ENCODE data around the gene SLC27A5.
"Not testable (repeated sequence)": the region's sequence is repeated elsewhere in the genome, so short reads cannot be mapped to it uniquely, and the experiment has no call there.

SLC27A5 gene

DNA sequence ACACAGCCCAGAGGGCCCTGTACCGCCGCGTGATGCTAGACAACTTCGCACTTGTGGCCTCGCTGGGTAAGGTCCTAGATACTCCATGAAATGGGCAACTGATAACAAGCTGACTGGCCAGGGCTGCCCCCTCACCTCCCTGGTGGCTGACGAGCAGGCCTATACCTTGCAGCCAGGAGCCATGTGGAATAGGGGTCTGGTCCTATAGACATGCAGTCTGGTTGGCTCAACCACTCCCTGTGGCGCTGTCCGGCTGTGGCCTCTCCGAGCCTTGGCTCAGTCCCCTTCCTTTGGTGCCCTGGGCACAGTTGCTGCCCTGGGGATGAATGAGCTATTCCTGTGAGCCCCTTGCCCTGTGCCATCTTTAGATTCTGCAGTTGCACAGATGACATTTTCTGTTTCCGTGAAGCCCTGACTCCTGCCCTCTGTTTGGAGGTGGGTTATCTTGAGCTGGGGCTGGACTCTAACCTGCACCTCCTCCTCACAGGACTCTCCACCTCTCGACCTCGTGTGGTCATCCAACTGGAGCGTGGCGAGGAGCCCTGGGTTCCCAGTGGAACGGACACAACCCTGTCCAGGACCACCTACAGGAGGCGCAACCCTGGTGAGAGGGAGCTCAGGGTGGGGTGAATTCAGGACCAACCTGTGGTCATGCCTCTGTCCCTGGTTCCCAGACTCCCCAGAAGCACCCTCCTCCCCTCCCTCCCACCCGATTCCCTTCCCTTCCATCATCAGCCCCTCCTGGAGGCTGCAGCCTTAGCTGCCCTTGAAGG, 42.4 kb downstream of the SLC27A5 start:
- no peak for DNase-seq (ENCODE audit: low read depth in 2 of 2)

DNA sequence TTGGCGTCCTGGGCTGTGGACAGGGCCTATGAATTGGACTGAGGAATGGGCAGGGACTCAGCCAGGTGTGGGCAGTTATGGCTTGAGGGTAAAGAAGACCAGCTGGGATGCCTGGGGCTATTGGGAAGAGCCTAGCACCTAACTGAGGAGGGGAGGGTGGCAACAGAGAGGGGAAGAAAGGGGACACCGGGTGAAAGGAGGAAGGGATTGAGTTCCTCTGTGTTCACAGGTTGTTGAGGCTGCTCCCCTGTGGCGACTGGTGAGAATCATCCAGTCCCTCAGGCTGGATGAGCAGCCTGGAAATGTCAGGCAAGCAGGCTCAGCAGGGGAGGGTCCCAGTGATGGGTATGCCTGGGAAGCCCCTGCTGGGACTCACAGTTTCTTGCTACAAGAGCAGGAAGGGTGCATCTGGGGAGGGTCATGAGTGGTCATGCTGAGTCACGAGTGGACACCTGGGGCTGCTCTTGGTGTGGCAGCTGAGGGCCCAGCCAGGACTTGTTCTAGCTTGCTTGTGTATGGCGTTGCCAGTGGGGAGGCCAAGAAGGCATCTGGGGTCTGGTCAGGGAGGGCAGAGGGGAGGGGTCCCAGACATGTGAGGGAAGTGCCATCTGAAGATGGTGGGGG, 43.5 kb downstream of the SLC27A5 start:
- DNase-seq (ENCODE audit: low read depth in 2 of 2): no peak

GRCh38 chr19:58466760-58467589, 44.8 kb downstream of the SLC27A5 start, which contains the start of gene ZNF324:
Gene ZNF324 (plus strand): TSS chr19:58467080. CDS start chr19:58469186, 2,106 bp downstream.
- peak; percentile 89 to 91 for DNase-seq (ENCODE audit: low read depth in 2 of 2)

DNA sequence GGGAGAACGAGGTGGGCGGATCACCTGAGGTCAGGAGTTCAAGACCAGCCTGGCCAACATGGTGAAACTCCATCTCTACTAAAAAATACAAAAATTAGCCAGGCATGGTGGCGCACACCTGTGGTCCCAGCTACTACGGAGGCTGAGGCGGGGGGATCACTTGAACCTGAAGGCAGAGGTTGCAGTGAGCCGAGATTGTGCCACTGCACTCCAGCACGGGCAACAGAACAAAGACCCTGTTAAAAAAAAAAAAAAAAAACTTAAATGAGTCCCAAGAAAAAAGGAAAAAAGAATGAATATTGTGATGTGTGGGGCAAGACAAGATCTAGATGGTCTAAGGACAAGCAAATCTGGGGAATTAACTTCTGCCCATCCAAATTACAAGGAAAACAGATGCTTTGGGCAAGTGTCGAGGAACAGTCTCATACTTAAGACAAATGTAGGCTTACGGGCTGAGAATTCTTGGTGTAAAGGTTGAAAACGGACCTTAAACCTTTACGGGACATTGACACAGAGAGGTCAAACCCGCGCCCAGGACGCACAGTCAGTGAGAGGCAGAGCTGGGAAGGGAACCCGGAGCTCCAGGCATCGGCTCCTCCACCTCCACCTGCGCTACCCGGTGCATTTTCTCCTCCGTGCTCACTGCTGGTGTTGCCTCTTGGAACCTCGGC, 45.6 kb downstream of the SLC27A5 start:
- DNase-seq (ENCODE audit: low read depth in 2 of 2): no peak

DNA sequence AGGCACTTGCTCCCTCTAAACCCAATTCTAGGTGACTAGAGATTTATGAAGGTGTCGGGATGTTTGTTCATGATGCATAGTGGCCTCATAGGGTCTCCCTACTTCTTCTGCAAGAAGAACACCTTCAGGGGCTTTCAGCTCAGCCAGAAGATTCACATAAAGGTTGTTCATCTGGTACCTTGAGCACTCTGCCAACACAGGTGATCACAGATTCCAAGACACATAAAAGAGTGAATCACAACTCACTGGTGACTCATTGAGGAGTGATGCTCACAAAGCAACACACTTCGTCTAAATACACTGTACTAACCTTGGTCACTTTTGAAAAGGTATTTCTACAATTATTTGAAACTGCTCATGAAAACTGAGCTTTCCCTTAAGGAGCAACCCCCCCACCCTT, 51.8 kb downstream of the SLC27A5 start:
- no peak for DNase-seq (ENCODE audit: low read depth in 2 of 2)

DNA sequence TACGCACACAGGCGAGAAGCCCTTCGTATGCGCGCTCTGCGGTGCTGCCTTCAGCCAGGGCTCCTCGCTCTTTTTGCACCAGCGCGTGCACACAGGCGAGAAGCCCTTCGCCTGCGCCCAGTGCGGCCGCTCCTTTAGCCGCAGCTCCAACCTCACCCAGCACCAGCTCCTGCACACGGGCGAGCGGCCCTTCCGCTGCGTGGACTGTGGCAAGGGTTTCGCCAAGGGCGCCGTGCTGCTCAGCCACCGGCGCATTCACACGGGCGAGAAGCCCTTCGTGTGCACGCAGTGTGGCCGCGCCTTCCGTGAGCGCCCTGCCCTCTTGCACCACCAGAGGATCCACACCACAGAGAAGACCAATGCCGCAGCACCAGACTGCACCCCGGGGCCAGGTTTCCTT, 55.7 kb downstream of the SLC27A5 start:
- no peak for DNase-seq (ENCODE audit: low read depth in 2 of 2)

DNA sequence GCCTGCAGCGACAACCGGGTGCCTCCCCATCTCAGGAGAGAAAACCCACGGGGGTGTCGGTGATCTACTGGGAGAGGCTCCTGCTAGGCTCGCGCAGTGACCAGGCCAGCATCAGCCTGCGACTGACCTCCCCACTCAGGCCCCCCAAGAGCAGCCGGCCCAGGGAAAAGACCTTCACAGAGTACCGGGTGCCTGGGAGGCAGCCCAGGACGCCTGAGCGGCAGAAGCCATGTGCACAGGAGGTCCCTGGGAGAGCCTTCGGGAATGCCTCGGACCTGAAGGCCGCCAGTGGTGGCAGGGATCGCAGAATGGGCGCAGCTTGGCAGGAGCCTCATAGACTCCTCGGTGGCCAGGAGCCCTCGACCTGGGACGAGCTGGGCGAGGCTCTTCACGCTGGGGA, 56.5 kb downstream of the SLC27A5 start:
- no peak for DNase-seq (ENCODE audit: low read depth in 2 of 2)

DNA sequence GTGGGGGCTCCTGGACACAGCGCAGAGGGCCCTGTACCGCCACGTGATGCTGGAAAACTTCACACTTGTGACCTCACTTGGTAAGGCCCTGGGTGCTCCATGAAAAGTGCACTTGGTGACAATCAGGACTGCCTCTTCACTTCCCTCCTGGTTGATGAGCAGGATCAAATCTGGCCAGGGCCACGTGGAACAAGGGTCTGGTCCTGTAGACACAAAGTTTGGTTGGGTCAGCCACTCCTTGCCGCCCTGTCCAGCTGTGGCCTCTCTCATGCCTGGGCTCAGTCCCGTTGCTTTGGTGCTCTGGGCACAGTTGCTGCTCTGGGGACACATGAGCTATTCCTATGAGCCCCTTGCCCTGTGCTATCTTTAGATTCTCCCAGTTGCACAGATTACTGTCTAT, 58.0 kb downstream of the SLC27A5 start:
- no peak for DNase-seq (ENCODE audit: low read depth in 2 of 2)

- peak; percentile 89 to 91 for DNase-seq (ENCODE audit: low read depth in 2 of 2)
These were observed 60.3 kb downstream of the SLC27A5 start, which contains the start of gene ZNF324B for GRCh38 chr19:58451358-58452101. Gene ZNF324B (plus strand): TSS chr19:58451622. CDS start chr19:58453702, 2,080 bp downstream.

DNA sequence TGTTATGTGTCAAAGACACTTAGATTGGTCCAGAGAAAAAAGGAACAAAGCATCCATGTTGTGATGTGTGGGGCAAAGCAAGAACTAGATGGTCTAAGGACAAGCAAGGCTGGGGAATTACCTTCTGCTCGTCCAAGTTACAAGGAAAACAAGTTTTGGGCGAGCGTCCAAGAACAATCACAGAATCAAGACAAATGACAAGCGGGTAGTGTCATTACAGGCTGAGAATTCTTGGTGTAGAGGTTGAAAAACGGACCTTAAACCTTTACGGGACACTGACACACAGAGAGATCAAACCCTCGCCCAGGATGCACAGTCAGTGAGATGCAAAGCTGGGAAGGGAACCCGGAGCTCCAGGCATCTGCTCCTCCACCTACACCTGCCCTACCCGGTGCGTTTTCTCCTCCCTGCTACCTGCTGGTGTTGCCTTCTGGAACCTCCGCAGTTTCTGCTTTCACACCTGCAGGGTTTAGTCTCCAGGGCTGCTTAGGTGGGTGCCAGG, 60.9 kb downstream of the SLC27A5 start:
- no peak for DNase-seq (ENCODE audit: low read depth in 2 of 2)

GRCh38 chr19:58449980-58450379, 61.8 kb downstream of the SLC27A5 start:
- not testable (repeated sequence) for DNase-seq (ENCODE audit: low read depth in 2 of 2)

DNA sequence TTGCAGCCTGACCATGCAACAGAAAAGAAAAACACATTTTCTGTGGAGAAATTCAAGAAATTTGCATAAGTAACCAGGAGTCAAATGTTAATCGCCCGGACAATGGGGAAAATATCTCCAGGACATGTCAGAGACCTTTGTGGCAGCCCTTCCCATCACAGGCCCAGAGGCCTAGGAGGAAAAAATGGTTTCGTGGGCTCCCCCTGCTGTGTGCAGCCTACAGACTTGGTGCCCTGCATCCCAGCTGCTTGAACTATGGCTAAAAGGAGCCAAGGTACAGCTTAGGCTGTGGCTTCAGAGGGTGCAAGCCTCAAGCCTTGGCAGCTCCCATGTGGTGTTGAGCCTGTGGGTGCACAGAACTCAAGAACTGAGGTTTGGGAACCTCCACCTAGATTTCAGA, 62.9 kb downstream of the SLC27A5 start:
- DNase-seq (ENCODE audit: low read depth in 2 of 2): not testable (repeated sequence)
